Right lobe of liver (tissue), 6 donors: Measurements from ENCODE around the gene SLC25A13. TPM values are rescaled to one million over a fixed set of nuclear protein-coding genes. Genes with fewer than 3 reads are reported as not detected.
"Not testable (repeated sequence)": the region's sequence is repeated elsewhere in the genome, so short reads cannot be mapped to it uniquely, and the experiment has no call there.

Experiments used
- ATAC-seq, 4 donors: fragments of 200-7000 bp; cut with Tn5 transposase; one replicate each; pipeline ENCODE4 v1.9.1; 2020; ENCODE audit warnings: mild to moderate bottlenecking in 4 of 4, moderate library complexity in 4 of 4
- DNase-seq, 3 donors: peaks; one replicate each; pipeline ENCODE4 v3.0.0-alpha.2; 2020
- H3K27ac ChIP-seq, 3 donors: fragments of 200-600 bp; one replicate each; pipeline ENCODE4 v1.8.0; 2022
- H3K27me3 ChIP-seq, 2 donors: fragments of 200-600 bp; one replicate each; pipeline ENCODE4 v1.8.0; 2022
- H3K36me3 ChIP-seq, 4 donors: fragments of 200-600 bp; sonication (generic) in 1 of 4; one replicate each; pipeline versions ENCODE4 v1.5.1 to v1.8.0; 2017 to 2022; ENCODE audit warnings: control low read depth in 1 of 4
- H3K4me1 ChIP-seq, 4 donors: fragments of 200-600 bp; sonication (generic) in 1 of 4; one replicate each; pipeline versions ENCODE4 v1.5.1 to v1.8.0; 2017 to 2022; ENCODE audit warnings: control low read depth in 1 of 4
- H3K4me3 ChIP-seq, 3 donors: fragments of 200-600 bp; one replicate each; pipeline ENCODE4 v1.8.0; 2022
- H3K9me3 ChIP-seq, 4 donors: fragments of 200-600 bp; sonication (generic) in 1 of 4; one replicate each; pipeline versions ENCODE4 v1.5.1 to v1.8.0; 2017 to 2022; ENCODE audit warnings: control low read depth in 1 of 4
- CTCF ChIP-seq, 4 donors: fragments of 200-600 bp in 3 of 4; fragments of 450-650 bp in 1 of 4; IDR thresholded peaks; one replicate each; pipeline versions ENCODE4 v1.5.1 to v1.8.0; 2016 to 2022; ENCODE audit warnings: antibody characterized with exemption in 4 of 4, mild to moderate bottlenecking in 2 of 4
- POLR2A ChIP-seq: fragments of 450-650 bp; IDR thresholded peaks from one replicate; pipeline ENCODE4 v1.6.1; 2017; ENCODE audit warnings: antibody characterized with exemption, mild to moderate bottlenecking
- WGBS: methylation state at CpG from one replicate; pipeline ENCODE4 v1.1.6; 2018; ENCODE audit warnings: low coverage, low lambda C conversion rate; ENCODE audit not compliant: insufficient coverage; ENCODE audit errors: missing lambda C conversion rate; 5-methylcytosine and 5-hydroxymethylcytosine counted together
- intact Hi-C, 2 donors: fragments of 100-400 bp; cut with DNase I; formaldehyde crosslinking; loops; one replicate each; pipeline versions ENCODE4 v1.11.2 to v1.14.1; 2022
- total RNA-seq, 6 experiments: library from RNA; depleted of rRNA in 2 of 6; stranded (reverse); fragments of >200 nt in 2 of 6; fragmentation: NEBNext Ultra II Directional in 3 of 6; extraction: Animal tissue kit (Norgen Biotek cat#: 25700) in 3 of 6; gene quantifications; one replicate each; pipeline versions ENCODE4 v1.1.0 to v1.2.4, GENCODE V29; 2016 to 2023
- donor health status: DM: no; HTN: yes; CAD: no.
- donor health status: DM: no; HTN: no; CAD: no.
- donor health status: DM: no; HTN: no; CAD: no.
- donor health status: DM: no; HTN: yes; CAD: no.
- donor health status: DM: no; HTN: yes; CAD: no.

Gene SLC25A13
- total RNA-seq, 6 experiments from 2014 or later: 54.5 to 110 (median 83.0) TPM

GRCh38 chr7:96167424-96167823, 154.5 kb downstream of the SLC25A13 start:
- DNase-seq (no peak), ATAC-seq (no peak)
- Histone ChIP-seq H3K27ac (no peak overlapping the region), H3K36me3 (peaks cover 0 to 47% (median 19%) of the 10 kb centered on the region in 4 donors), H3K4me3 (no peak overlapping the region), H3K9me3 (no peaks in the 10 kb centered on the region), H3K4me1 (no peaks in the 10 kb centered on the region), H3K27me3 (no peaks in the 10 kb centered on the region)
- TF ChIP-seq CTCF (IDR thresholded peaks at IDR 0.05): no peak
- no peak for TF ChIP-seq POLR2A
- intact Hi-C loops: no loop called here
- WGBS: 87% methylated on average over 1 of the region's 1 CpG

- intact Hi-C loops: no loop called here
- Histone ChIP-seq H3K4me1 (no peaks in the 10 kb centered on the region), H3K36me3 (peaks cover 0 to 23% (median 10%) of the 10 kb centered on the region in 4 donors), H3K27me3 (no peaks in the 10 kb centered on the region), H3K27ac (no peak overlapping the region), H3K4me3 (no peak overlapping the region), H3K9me3 (no peaks in the 10 kb centered on the region)
- no peak for TF ChIP-seq POLR2A
- TF ChIP-seq CTCF (IDR thresholded peaks at IDR 0.05): no peak
- WGBS: 82% methylated on average over 3 of the region's 3 CpGs
- no peak for ATAC-seq
- DNase-seq: no peak
Measured at GRCh38 chr7:96161897-96162296, 160.0 kb downstream of the SLC25A13 start.

- ATAC-seq: no peak
Measured at GRCh38 chr7:96157856-96158255, 164.0 kb downstream of the SLC25A13 start.

GRCh38 chr7:96154506-96154905, 167.4 kb downstream of the SLC25A13 start:
- intact Hi-C loops, H3K27me3 ChIP-seq, H3K4me3 ChIP-seq, H3K36me3 ChIP-seq, ATAC-seq, H3K27ac ChIP-seq, H3K9me3 ChIP-seq, DNase-seq, H3K4me1 ChIP-seq: not testable (repeated sequence)
- 97% methylated on average over 3 of the region's 6 CpGs for WGBS

More at GRCh38 chr7:96157856-96158255, 164.0 kb downstream of the SLC25A13 start:
- H3K4me1 ChIP-seq: no peaks in the 10 kb centered on the region
- DNase-seq: no peak
- intact Hi-C loops: no loop called here
- H3K27ac ChIP-seq: no peak overlapping the region
- peaks cover 0 to 9% (median 0%) of the 10 kb centered on the region in 4 donors for H3K36me3 ChIP-seq
- no peak for TF ChIP-seq CTCF (IDR thresholded peaks at IDR 0.05)
- TF ChIP-seq POLR2A: no peak
- no peaks in the 10 kb centered on the region for H3K27me3 ChIP-seq
- H3K4me3 ChIP-seq: no peak overlapping the region
- 100% methylated on average over 1 of the region's 1 CpG for WGBS
- no peaks in the 10 kb centered on the region for H3K9me3 ChIP-seq

GRCh38 chr7:96152706-96153105, 169.2 kb downstream of the SLC25A13 start:
- ATAC-seq (peak in 2 of 4 donors; percentile 33 to 50), DNase-seq (no peak)
- H3K36me3 ChIP-seq: peaks cover 0 to 16% (median 1%) of the 10 kb centered on the region in 4 donors
- H3K9me3 ChIP-seq: no peaks in the 10 kb centered on the region
- H3K27me3 ChIP-seq: no peaks in the 10 kb centered on the region
- intact Hi-C loops: no loop called here
- no peak overlapping the region for H3K27ac ChIP-seq
- TF ChIP-seq CTCF (IDR thresholded peaks at IDR 0.05) (no peak), POLR2A (no peak)
- no peak overlapping the region for H3K4me3 ChIP-seq
- H3K4me1 ChIP-seq: no peaks in the 10 kb centered on the region
- WGBS: 92% methylated on average over 5 of the region's 5 CpGs
